IPS DF 19.7 (cell line): Measurements from ENCODE around the gene SYNJ2.

Source experiments
- DNase-seq: peaks from one replicate; pipeline ENCODE4 v3.0.0-alpha.2; 2013; ENCODE audit warnings: low read depth, low spot score

SYNJ2 gene

GRCh38 chr6:158013904-158014504 lies 32.3 kb downstream of the SYNJ2 start:
- DNase-seq, result no peak

- DNase-seq, result no peak
These were observed 33.0 kb downstream of the SYNJ2 start for GRCh38 chr6:158014505-158015187.

DNA sequence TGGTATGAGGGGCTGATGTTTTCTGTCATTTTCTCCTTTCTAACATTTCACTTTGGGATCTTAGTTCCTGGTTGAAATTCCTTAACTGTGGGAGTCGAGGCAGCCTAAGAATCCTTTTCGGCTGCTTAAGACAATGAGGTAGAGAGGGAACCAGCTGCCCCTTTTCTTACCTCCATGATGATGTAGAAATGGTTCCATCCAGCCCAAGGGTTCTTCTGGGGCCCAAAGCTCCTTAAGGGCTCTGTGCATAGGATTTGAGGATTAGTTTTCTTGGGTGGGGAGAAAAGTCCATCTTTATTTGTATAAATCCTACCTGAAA lies 33.5 kb downstream of the SYNJ2 start:
- DNase-seq, result no peak

GRCh38 chr6:158016571-158017383 lies 35.1 kb downstream of the SYNJ2 start:
- DNase-seq, result no peak

DNA sequence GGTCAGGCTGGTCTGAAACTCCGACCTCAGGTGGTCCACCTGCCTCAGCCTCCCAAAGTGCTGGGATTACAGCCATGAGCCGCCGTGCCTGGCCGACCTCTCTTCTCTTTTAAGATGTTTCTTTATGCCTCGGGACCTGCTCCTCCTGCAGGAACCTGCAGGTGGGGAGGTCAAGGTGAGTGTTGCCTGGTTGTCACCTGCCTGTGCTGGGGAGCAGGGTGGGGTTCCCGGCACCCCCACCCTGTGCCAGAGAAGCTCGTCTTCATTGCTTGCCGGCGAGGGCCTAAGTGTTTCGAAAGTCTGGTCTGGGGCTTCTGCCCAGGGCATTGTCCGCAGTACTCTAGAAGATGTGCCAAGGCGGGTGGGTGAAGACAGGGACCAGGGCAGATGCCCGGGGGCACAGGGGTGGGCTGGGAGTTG lies 36.0 kb downstream of the SYNJ2 start:
- DNase-seq, result no peak

- DNase-seq, result no peak
These were observed 36.5 kb downstream of the SYNJ2 start for GRCh38 chr6:158018041-158018771.

DNA sequence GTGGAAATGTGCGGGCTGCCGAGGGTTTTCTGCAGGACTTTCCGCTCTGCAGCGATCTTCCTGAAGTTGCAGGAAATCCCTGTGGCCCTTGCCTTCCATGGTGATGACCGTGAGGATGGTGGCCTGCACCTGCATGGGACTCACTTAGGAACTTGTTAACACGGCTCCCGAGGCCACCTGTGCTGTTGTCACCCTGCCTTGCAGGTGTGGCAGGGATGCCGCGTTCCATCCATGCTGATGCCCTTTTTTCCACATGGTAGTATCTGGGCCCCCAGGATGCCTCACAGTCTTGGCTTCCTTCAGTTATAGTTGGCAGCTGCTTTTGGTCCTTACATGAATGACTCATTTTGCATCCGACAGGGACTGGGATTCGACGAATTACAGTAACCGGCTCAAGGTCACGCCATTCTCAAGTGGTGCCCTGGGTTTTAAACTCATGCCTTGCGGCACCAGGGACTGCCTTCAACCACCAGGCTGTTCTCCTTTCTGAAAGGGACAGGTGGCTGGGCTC lies 37.2 kb downstream of the SYNJ2 start:
- no peak for DNase-seq

GRCh38 chr6:158019416-158019815 lies 37.8 kb downstream of the SYNJ2 start:
- no peak for DNase-seq

DNA sequence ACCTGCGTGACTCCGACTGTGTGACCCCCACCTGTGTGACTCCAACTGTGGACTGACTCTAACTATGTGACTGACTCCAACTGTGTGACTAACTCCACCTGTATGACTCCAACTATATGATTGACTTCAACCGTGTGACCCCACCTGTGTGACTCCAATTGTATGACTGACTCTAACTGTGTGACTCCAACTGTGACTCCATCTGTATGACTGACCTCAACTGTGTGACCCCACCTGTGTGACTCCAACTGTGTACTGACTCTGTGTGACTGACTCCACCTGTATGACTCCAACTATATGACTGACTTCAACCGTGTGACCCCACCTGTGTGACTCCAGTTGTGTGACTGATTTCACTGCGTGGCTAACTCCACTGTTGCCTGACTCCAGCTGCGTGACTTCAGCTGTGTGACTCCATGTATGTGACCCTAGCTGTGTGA lies 38.6 kb downstream of the SYNJ2 start:
- DNase-seq, result no peak

DNA sequence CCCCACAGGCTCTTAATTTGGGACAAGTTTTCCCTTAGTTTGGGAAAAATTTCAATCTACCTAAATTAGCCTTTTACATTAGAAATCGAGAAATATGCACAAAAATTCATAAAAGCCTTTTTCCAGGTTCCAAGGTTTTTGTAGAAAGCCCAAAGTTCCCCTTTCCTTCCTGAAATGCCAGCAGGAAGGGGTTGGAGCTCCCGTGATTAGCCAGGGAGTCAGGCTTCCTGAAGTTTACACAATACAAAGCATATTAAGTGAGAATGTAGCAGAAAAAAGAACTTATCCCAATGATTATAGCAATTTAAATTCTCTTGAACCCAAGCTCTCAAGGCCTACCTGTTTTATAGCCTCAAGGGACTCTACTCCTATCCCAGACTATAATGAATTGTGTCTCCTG lies 39.1 kb downstream of the SYNJ2 start:
- no peak for DNase-seq

GRCh38 chr6:158021376-158021775 lies 39.7 kb downstream of the SYNJ2 start:
- no peak for DNase-seq

DNA sequence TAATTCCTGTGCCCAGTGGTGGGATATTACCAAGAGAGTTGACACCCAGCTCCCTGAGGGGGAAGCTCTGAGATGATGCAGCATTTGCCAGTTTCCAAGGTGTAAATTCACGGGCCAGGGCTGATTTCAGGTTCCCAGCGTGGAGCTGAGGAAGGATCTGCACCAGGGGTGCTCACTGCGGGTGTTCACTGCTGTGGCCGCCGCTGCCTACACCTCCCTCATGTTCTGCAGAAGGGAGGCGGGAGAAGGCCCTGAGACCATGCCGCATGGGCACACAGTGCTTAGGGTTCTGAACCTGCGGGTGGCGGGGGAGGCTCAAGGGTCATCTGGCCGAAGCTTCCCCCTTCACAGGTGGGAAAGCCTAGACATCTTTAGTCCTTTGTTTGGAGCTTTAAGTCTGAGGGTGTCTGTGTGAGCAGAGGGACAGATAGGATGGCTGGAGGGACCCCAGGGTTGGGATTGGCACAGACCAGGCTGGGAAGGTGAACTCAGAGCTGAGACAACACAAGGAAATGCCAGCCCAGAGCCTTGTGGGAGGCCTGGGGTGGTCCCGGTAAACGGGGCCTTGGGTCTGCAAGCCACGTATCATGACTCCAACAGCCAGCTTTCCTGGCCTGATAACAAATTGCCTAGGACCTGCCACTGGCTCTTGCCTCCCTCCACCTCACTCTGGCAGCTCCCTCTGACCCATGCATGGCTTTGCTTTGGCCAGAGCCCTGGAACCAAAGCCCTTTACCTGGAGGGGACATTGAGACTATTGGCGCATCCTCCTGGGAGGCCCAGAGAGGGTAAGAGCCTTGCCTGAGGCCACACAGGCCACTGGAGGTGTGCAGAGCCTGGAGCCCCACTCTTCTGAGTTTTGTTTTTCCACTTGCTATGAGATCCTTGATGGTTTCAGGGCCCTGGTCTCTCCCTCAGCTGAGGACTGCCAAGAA lies 40.4 kb downstream of the SYNJ2 start:
- DNase-seq, result no peak

- DNase-seq, result no peak
These were observed 41.3 kb downstream of the SYNJ2 start for GRCh38 chr6:158022749-158023596.

DNA sequence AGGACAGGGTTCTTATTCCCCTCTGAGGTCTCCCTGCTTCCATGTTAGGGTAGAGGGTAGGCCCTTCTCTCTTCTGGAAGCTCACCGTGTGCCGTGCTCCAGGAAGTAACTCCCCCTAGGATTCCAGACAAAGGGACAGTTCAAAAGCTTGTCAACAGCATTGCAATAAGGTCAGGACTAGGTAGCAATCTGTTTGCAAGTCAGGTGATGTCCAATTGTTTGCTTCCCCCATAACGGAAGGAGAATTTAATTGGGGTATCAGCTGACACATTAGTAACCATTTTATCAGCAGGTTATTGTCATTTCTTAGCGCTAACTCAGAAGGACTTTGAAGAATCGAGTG lies 41.9 kb downstream of the SYNJ2 start:
- DNase-seq, result no peak

GRCh38 chr6:158024566-158025297 lies 43.1 kb downstream of the SYNJ2 start:
- no peak for DNase-seq

DNA sequence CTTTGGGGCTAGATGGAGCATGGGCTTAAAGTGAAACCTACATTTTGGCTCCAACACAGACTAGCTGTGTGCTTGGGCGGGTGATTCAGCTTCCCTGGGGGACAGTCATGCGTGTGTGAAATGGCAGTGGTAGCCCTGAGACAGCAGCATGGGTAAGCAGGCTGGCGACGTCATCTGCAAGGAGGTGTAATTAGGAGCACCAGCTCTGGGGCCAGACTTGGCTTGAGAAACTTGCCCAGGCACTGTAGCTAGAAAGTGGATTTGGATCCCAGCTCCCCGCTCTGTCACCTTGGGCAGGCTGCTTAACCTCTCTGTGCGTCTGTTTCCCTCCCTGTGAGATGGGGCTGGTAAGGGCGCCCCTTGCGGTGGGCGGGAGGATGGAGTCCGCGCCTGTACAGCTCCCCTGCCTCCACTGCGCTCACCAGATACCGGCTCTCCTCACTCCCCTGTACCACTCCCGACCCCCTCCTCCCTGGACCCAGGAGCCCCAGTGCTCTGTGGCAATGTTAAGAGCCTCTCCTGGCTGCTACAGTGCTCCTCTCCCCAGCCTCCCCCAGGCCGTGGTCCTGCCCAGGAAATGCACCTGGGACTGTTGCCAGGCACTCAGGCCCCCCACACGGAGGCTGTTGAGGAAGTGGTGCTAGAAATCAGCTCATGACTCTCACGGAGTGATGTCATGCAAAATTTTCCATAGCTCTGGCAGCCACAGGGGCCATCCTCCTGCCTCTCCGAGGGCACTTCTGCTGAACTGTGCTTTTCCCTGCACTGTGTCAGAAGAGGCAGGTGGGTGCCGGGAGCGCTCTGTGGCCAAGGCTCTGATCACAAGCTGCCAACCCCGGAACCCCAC lies 44.6 kb downstream of the SYNJ2 start:
- DNase-seq, result no peak

DNA sequence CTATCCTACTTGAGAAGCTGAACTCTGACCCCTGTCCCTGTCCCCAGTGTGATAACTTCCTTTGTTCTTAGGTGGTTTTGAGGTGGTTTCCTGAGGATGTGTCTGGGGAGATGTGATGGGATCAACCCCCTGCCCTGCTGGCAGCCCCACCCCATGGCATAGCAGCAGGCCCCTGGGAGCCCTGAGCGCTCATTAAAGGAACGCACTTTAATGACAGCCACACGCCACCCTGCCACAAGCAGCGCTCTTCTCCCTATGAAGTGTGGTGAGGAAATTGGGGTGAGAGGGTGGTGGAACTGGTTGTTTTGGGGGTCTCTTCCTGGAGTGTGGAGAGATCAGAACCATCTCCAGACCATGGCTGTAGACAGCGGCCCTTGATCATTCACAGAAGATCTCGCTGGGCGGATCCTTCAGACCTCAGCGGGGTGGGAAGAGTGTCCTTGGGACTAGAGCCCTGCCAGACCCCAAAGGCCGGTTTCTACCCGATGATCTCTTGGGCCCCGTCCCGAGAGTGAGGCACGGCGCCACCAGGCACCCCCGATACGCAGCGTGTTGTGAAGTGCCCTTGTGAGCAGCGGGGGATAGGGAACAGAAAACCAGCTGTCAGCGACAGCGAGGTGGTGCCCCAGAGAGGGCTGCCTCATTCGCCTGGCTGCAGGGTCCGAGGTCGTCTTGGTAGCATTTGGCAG lies 45.4 kb downstream of the SYNJ2 start:
- no peak for DNase-seq
